Ammon's horn (tissue), 1 donor: ENCODE results near the gene MRPS7.

Experiments used
- DNase-seq: peaks from one replicate; pipeline ENCODE4 v3.0.0-alpha.2; 2016; ENCODE audit warnings: low spot score

MRPS7 gene

GRCh38 chr17:75308732-75309629 lies 47.3 kb downstream of the MRPS7 start:
- DNase-seq = peak; percentile 37

- peak; percentile 61 for DNase-seq
Observed at GRCh38 chr17:75313941-75314551, 52.4 kb downstream of the MRPS7 start.

- DNase-seq = no peak
Observed at GRCh38 chr17:75315541-75316243, 54.0 kb downstream of the MRPS7 start.
